ENCODE data around the gene C3.
"Not testable (repeated sequence)": the region's sequence is repeated elsewhere in the genome, so short reads cannot be mapped to it uniquely, and the experiment has no call there.

C3 gene

DNA sequence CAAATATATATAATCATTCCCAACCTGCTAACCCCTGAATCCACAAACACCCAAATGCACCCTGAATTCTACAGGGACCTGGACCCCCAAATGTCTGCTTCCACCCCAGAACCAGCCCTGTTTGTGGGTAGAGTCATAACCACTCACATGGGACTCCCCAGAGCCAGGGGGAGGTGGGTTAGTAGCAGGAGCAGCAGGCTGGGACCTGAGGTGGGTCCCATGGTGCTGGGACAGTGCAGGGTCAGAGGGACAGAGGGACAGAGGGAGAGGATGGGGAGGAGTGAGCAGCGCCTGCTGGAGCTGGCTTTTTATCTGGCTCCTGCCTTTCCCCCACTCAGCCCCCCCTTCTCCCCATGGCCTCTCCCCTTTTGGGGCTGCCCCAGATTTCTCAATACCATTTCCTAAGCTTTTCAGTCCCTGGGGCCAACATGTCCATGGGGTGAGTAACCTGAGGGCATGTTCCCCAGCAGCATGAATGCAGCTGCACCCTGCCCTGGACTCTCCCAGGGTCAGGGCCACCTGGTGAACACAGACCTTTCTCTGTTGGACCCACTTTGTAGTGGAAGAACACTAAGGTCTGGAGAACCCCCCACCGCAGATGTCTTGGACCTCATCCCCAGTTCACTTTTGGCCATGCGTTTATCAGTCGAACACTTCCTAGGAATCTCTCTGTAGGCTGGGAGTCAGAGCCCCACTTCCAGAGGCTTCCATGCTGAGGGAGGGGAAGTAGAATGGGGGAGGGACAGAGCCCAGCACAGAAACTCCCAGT, at the start of gene C3:
C3 (minus strand) TSS at position 282 of the 769 bp plus-strand sequence; CDS start at position 221, 61 bp downstream.
- no peak for DNase-seq (ENCODE audit: low spot score)

DNA sequence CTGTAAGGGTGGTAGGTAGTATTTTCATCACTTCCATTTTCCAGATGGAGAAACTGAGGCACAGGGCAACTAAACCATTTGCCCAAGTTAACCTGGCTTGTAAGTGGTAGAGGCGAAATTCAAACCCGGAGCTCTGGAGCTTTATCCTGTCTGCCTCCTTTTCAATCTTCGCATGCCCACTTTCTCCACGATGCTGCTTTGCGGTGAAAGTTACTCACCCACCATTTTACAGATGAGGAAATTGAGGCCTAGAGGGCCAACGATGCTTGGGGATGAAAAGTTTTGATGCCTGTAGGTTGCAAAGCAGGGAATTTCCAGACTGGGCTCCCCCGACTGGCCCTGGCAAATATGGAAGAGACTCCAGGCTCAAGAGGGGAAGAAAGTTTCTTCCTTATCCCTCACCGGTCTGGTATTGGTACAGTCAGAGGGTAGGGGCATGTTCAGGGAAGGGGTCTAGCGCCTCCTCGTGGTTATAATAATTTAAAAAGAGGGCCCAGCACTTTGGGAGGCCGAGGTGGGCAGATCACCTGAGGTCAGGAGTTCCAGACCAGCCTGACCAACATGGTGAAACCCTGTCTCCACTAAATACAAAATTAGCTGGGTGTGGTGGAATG, 48.7 kb upstream of the C3 start:
- DNase-seq (ENCODE audit: low spot score): no peak

DNA sequence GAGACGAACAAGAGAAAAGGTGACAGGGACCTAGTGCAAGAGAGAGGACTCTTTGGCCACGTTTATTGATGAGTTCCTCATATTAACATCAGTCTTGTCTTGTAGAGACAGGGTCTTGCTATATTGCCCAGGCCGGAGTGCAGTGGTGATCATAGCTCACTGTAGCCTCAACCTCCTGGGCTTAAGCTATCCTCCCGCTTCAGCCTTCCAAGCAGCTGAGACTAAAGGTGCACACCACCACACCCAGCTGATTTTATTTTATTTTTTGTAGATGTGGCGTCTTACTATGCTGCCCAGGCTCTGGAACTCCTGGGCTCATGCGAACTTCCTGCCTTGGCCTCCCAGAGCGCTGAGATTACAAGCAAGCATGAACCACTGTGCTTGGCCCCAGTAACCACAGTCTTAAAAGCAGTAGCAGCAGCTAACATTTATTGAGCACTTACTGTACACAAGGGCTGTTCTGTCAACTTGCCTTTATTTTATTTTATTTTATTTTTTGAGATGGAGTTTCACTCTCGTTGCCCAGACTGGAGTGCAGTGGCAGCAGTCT, 47.9 kb upstream of the C3 start:
- DNase-seq (ENCODE audit: low spot score): no peak

DNA sequence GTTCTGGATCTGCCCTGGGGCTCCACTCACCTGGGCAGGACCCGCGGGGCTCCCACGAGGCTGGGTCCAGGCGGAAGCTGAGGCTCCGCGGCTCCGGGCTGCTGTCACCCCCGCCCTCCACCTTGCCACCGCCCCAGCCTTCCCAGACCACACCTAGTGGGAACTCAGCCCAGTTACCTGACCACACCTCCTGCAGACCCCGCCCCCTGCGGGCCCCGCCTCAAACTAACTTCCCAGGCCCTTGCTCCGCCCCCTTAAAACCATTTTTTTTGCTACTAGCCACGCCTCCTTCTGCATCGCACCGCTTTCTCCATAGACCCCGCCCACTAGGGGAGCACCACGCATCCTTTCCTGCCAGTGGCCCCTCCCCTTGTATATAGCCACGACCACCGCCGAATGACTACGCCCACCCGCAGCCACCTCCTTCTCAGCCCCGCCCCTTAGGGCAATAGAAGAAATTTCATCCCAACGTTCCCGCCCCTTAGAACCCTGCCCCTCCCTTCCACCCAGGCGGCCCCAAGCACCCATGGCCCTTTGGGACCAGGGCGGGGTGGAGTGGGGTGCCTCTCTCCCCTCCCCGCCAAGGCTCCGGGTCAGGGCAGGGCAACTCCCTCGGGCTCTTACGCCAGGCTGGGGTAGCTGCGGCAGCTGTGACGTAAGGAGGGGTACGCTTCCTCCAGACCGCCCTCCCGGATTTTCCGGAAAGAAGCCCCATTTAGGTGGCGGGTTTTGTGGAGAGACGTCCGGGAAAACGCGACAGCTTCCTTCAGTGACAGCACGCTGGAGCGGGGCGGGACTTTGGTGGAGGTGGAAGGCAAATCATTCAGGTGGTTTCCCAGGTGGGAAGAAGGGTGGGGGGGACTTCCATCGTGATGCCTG, 47.1 kb upstream of the C3 start, which contains the start of gene SH2D3A:
SH2D3A (minus strand) TSS at position 79 of the 879 bp plus-strand sequence. CDS start 3,687 bp downstream, outside the sequence.
- peak; percentile 55 for DNase-seq (ENCODE audit: low spot score)

DNA sequence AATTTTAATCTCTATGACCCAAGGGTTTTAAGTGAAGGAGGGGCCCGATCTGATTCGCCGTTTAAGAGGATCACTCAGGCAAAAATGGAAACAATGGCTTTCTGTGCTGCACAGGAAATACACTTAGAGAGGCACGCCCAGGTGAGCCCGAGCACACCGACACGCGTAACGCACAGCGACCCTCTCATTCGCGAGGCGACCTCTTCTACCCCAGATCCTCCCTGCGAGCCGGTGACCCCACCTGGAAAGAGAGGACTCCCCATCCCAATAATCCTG, 46.6 kb upstream of the C3 start:
- no peak for DNase-seq (ENCODE audit: low spot score)

DNA sequence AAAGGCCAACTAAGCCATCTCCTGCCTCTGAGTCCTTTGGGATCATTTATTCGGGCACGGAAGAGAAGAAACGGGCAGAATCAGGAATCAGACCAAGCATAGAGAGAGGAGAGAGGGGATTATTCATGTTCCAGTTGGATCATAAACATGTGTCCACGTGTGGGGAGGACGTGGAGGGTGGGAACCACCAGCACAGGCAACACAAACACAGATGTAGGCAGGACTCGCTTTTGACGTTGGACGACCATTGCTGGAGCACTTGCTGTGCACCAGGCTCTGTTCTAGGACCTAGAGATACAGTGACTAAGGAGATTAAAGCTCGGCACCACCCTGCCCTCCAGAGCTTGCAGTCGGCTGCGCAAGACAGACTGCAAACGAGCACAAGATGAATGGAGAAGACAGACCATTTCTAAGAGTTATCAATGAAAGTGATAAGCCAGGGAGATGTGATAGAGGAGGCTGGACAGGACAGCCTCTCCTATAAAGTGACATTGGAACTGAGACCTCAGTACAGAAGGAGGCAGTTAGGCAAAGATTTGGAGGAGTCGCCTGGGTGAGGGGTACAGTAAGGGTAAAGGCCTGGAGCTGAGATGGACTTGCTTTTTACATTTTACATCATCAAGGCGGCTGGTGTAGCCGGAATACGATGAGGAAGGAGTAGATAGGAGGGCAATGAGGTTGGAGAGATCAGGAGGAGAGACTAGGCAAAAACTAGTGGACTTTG, 46.1 kb upstream of the C3 start:
- DNase-seq (ENCODE audit: low spot score): no peak

DNA sequence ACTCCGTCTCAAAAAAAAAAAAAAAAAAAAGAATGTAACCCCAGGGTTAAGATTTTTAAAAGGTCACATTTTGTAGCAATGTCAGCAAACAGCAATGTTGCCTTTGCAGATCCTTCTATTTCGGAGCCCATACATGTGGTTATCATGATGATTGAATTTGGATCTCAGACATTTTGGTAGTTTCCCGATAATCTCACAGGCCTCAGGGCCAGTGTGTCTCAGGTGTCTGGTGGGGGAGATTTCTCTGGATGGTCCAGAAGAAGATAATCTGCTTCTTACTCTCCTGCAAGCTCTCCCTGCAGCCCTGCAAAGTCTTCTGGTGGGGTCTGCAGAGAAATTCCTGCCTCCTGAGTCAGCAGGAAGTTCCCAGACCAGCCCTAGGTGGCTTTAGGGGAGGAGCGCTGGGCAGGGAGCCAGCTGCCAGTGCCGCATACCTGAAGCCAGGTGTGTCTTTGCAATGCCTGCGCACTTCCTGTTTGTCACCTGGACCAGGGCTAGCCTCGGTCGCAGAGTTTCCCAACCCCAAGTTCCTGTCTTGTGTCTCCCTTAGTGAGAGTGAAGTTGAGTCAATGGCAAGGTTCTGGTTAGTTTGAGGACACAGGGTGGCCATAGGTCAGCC, 45.4 kb upstream of the C3 start:
- DNase-seq (ENCODE audit: low spot score): no peak

- not testable (repeated sequence) for DNase-seq (ENCODE audit: low spot score)
Measured at GRCh38 chr19:6762253-6762797, 41.9 kb upstream of the C3 start.

DNA sequence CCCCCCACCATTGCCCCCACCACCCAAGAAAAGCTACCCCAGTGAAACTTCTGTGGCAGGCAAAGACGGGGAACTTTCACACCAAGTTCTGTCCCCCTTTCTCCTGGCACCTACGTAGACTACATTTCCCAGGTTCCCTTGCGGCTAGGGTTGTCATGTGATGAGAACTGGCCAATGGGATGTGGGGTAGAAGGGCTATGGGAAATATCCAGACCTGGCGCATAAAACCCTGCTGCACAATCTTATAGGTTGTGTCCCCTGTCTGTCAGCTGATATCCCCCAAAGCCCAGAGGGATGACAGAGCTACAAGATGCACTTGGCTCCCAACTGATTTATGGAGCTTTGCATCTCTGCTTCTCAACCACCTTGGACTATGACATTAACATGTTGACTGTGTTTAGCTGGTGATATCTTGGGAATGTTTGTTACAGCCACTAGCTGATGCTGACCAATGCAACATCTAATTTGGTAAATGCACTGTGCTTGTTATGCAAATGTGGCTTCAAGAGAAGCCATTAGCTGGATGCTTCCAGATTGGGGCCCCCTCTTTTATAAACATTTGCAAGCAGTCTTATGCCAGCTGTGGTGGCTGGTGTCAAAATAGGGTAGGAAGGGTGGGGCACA, 40.7 kb upstream of the C3 start:
- peak; percentile 21 for DNase-seq (ENCODE audit: low spot score)

GRCh38 chr19:6760606-6761005, 40.2 kb upstream of the C3 start:
- DNase-seq (ENCODE audit: low spot score): no peak

DNA sequence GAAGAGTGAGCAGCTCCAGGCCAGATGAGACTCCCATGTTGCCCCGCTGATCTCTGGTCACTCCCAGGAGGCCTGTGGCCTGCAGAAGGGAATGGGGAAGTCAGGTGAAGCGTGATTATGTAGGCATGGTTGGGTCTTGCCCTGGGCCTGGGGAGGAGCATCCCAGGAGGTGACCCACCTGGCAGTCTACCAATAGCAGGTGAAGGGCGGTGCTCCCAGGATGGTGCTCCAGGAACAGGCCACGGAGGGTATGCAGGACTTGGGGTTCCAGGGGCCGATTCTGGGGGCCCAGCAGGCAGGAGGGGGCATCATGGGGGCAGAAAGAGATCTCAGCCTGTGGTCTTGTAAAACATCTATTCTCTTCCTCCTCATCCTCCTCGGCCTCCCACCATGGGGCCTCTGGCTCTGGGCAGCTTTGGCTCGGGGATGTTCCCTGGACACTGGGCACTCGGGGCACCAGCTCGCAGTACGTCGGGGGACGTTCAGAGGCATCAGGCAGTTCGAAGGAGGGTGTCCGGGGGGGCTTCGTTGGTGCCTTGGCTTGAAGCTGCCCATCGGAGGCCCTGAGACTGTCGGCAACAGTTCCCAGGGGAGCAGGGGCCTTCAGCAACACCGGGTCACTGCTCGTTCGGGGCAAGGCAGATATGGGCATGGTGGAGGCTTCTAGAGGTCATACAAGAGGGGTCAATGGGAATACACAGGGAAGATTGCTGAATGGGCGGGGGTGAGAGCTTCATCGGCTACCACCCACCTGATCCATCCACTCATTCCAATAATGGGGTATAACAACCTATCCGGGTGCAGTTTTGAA, 34.4 kb upstream of the C3 start:
- no peak for DNase-seq (ENCODE audit: low spot score)

DNA sequence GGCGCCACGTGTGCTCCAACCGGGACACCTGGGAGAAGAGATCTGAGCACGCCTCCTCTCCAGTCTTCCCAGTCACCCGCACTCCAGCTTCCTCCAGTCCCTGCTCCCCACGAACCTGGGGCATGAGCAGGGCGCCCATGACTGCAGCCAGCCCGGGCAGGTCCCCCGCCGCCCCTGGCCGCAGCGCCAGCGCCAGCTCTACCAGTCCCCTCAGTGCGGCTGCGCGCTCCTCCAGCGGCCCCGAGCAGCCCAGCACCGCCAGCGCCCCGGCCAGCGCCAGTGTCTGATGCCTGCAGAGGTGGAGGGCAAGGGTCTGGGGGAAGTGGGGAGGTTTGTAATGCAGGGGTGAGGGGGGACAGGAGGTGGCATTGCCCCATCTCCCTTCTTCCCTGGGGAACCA, 33.7 kb upstream of the C3 start:
- no peak for DNase-seq (ENCODE audit: low spot score)

GRCh38 chr19:6753178-6754031, 33.0 kb upstream of the C3 start:
- DNase-seq (ENCODE audit: low spot score): peak; percentile 45

DNA sequence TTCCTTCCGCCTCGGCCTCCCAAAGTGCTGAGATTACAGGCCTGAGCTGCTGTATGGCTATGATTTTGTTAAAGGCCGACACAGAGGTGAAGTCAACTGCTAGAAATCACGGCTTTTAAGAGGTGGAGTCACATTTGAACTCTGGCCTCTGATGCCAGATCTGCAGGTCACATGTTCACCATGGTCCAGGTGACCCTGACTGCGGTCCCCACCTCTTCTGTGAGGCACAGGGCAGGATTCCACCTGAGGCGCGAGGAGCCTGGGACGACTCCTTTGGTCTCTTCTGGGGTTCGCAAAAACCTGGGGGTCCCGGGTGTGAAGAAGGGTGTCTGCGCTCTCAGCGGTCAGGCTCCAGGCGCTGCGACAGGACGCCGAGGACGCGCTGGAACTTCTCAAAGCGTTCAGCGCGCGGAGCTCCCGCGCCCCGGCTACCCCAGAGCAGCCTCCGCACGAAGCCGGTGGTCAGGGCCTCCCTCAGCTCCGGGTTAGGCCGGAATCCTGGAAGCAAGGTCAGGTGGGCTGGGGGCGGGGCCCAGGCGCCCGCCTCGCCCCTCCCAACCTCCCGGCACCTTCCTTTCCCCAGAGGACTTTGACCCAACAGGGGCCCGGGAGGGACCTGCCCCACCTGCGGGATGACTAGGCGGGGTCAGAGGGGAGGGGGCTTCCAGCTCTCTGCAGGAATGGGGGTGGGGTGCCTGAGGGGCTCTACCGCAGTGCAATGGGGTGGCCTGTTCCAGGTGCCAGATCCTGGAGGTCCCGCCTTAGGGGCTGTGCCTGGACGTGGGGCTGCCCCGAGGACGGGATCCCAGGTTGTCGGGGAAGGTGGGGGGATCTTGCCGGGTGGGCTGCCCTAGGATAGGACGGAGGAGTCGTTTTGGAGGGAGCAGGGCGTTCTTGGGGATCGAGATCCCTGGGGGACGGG, 32.1 kb upstream of the C3 start:
- DNase-seq (ENCODE audit: low spot score): no peak

DNA sequence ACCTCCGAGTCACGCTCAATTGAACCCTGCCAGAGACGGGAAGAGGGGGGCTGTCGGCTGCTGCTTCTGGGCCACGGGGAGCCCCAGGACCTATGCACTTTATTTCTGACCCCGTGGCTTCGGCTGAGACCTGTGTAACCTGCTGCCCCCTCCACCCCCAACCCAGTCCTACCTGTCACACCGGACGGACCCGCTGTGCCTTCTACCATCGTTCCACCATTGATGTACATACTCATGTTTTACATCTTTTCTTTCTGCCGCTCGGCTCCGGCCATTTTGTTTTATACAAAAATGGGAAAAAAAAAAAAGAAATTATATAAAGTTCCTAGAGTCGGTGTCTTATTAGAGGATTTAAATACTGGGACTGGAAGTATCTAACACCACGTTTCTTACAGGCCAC, 30.7 kb upstream of the C3 start:
- DNase-seq (ENCODE audit: low spot score): no peak

DNA sequence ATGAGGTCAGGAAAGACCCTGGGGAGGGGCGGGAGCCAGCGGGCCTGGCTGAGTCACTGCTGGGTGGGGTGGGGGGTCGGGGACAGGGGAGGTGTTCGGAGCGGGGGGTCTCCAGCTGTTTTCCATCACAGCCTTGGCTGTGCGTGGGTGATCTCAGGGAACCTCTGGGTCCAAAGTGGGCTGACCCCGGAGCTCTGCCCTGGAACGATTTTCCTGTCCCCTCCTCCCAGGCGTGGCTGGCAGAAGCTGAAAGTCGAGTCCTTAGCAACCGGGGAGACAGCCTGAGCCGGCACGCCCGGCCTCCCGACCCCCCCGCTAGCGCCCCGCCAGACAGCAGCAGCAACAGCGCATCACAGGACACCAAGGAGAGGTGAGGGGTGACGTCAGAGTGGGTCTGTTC, 29.6 kb upstream of the C3 start:
- no peak for DNase-seq (ENCODE audit: low spot score)

DNA sequence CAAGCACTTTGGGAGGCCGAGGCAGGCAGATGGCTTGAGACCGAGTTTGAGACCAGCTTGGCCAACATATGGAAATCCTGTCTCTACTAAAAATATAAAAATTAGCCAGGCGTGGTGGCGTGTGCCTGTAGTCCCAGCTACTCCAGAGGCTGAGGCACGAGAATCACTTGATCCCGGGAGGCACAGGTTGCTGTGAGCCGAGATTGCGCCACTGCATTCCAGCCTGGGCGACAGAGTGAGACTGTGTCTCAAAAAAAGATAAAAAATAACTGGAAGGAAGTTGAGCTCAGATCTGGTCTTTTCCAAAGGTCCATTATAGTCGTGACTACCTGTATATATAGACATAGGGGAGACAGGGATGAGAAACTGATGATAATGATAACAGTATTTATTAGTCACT, 28.1 kb upstream of the C3 start:
- not testable (repeated sequence) for DNase-seq (ENCODE audit: low spot score)

DNA sequence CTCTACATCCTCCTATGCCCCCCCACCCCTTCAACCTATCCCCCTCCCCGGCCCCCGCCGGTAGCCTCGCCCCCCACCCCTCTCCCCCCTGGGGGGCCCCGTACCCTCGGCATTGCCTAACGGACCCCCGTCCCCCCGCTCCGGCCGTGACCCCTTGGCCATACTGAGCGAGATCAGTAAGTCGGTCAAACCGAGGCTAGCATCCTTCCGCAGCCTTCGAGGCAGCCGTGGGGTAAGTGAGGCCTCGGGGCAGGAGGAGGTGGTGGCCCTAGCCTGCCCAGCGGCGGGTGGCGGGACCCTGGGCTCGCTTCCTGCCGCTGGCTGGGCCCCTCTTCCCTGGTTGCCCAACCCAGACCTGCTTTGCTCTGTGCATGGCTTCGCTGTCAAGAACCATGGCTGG, 25.5 kb upstream of the C3 start:
- DNase-seq (ENCODE audit: low spot score): no peak

Measured in RKO (cell line).